Esophagus (tissue), 2 donors: ENCODE results near the gene SCGB1D1. TPM values are rescaled to one million over a fixed set of nuclear protein-coding genes. Genes with fewer than 3 reads are reported as not detected.

ENCODE experiments used
- H3K27ac ChIP-seq, 2 donors: one replicate each; pipeline ENCODE4 v1.5.1; 2013; ENCODE audit warnings: low read depth in 2 of 2, mild to moderate bottlenecking in 2 of 2, inconsistent platforms in 1 of 2, low read length in 1 of 2, moderate library complexity in 1 of 2
- H3K27me3 ChIP-seq, 2 donors: one replicate each; pipeline ENCODE4 v1.6.1; 2013; ENCODE audit warnings: low read length in 2 of 2, control low read depth in 1 of 2, mild to moderate bottlenecking in 1 of 2; ENCODE audit not compliant: insufficient read depth in 2 of 2, control insufficient read depth in 1 of 2
- H3K36me3 ChIP-seq, 2 donors: one replicate each; pipeline ENCODE4 v1.6.1; 2013; ENCODE audit warnings: low read length in 1 of 2; ENCODE audit not compliant: control insufficient read depth in 2 of 2, insufficient read depth in 2 of 2
- H3K4me1 ChIP-seq, 2 donors: one replicate each; pipeline ENCODE4 v1.6.1; 2013; ENCODE audit warnings: low read length in 1 of 2; ENCODE audit not compliant: control insufficient read depth in 2 of 2, insufficient read depth in 2 of 2
- H3K4me3 ChIP-seq, 2 donors: one replicate each; pipeline ENCODE4 v1.5.1; 2013; ENCODE audit warnings: low read length in 2 of 2, mild to moderate bottlenecking in 2 of 2, low read depth in 1 of 2, moderate library complexity in 1 of 2
- H3K9me3 ChIP-seq, 2 donors: one replicate each; pipeline ENCODE4 v1.6.1; 2013; ENCODE audit warnings: mild to moderate bottlenecking in 2 of 2, low read depth in 1 of 2, low read length in 1 of 2, moderate library complexity in 1 of 2; ENCODE audit not compliant: control insufficient read depth in 2 of 2, insufficient read depth in 1 of 2
- WGBS, 2 donors: extraction: QIAGEN DNeasy Blood & Tissue Kit; methylation state at CpG; one replicate each; pipeline ENCODE4 v1.1.7; 2013; 5-methylcytosine and 5-hydroxymethylcytosine counted together
- polyA plus RNA-seq, 2 donors: library from polyadenylated mRNA; stranded (reverse); fragments of 200-250 nt; gene quantifications; one replicate each; pipeline ENCODE4 v1.2.3, GENCODE V29; 2013
- donor health status: healthy with polysubstance abuse.
- donor health status: Bipolar disorder and iron deficiency.

Gene SCGB1D1
- polyA plus RNA-seq, 2 donors: not detected

- Histone ChIP-seq H3K4me1 (peaks cover 8 to 14% of the 10 kb centered on the region in 2 donors), H3K27me3 (no peaks in the 10 kb centered on the region), H3K27ac (no peak overlapping the region), H3K9me3 (no peaks in the 10 kb centered on the region), H3K36me3 (peaks cover 22 to 67% of the 10 kb centered on the region in 2 donors), H3K4me3 (no peak overlapping the region)
- WGBS, 2 donors: 93 to 95% methylated on average over 27 to 36 of the region's 36 CpGs
Measured at GRCh38 chr11:62146476-62147200, 43.4 kb upstream of the SCGB1D1 start.

- H3K27ac ChIP-seq: no peak overlapping the region
- 95% methylated on average over 12 of the region's 12 CpGs for WGBS, 2 donors
- peaks cover 30 to 66% of the 10 kb centered on the region in 2 donors for H3K36me3 ChIP-seq
- peaks cover 10 to 14% of the 10 kb centered on the region in 2 donors for H3K4me1 ChIP-seq
- H3K4me3 ChIP-seq: no peak overlapping the region
- no peaks in the 10 kb centered on the region for H3K27me3 ChIP-seq
- no peaks in the 10 kb centered on the region for H3K9me3 ChIP-seq
Measured at GRCh38 chr11:62147545-62147944, 42.5 kb upstream of the SCGB1D1 start.

- Histone ChIP-seq H3K27me3 (no peaks in the 10 kb centered on the region), H3K4me3 (no peak overlapping the region), H3K27ac (peak overlapping the region in 1 of 2 donors; percentile 24), H3K9me3 (no peaks in the 10 kb centered on the region), H3K36me3 (peaks cover 30 to 64% of the 10 kb centered on the region in 2 donors), H3K4me1 (peaks cover 6 to 10% of the 10 kb centered on the region in 2 donors)
- WGBS, 2 donors: 78 to 86% methylated on average over 9 to 10 of the region's 10 CpGs
Measured at GRCh38 chr11:62148271-62148980, 41.6 kb upstream of the SCGB1D1 start.

DNA sequence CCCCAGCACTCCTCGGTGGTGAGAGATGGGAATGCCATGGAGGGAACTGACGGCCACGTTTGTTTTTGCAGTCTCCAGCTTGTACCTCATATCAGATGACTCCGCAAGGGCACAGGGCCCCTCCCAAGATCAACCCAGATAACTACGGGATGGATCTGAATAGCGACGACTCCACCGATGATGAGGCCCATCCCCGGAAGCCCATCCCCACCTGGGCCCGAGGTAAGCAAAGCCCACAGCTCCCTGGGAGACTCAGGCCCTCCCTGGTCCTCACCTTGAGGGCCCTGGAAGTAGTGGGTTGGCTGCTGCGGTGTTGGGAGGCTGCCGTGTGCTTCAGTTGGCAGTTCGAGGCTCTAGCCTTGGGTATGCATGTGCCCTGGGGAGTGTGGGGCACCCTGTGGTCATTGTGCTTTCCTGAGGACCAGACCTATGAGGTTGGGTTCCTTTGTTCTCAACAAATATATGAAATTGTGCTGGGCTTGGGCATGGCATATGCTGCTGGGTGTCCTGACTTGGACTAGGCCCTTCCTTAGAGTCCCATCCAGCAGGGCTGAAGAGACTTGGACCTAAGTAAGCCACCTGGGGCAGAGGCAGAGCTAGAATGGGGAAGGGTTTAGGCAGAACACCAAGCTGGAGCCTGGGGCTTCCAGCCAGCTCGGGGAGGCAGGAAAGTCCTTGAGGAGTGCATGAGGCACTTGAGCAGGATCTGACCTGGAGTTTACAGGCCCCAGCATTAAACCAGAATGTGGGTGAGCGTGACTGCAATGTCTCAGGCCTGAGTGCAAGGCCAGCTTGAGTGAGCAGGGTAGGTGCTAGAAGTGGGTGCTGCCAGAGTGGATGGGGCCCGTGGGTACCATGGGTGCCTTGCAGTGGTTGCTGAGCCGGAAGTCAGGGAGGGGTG is 39.8 kb upstream of the SCGB1D1 start:
- H3K36me3 ChIP-seq: peaks cover 27 to 54% of the 10 kb centered on the region in 2 donors
- peaks cover 0 to 8% of the 10 kb centered on the region in 2 donors for H3K4me1 ChIP-seq
- H3K9me3 ChIP-seq: no peaks in the 10 kb centered on the region
- H3K27ac ChIP-seq: no peak overlapping the region
- H3K27me3 ChIP-seq: no peaks in the 10 kb centered on the region
- H3K4me3 ChIP-seq: no peak overlapping the region
- WGBS, 2 donors: 89 to 92% methylated on average over 17 of the region's 17 CpGs

GRCh38 chr11:62150887-62151736 is 38.9 kb upstream of the SCGB1D1 start:
- peaks cover 22 to 45% of the 10 kb centered on the region in 2 donors for H3K36me3 ChIP-seq
- H3K27ac ChIP-seq: no peak overlapping the region
- H3K4me1 ChIP-seq: peaks cover 0 to 8% of the 10 kb centered on the region in 2 donors
- 85 to 87% methylated on average over 10 of the region's 10 CpGs for WGBS, 2 donors
- no peaks in the 10 kb centered on the region for H3K9me3 ChIP-seq
- no peak overlapping the region for H3K4me3 ChIP-seq
- no peaks in the 10 kb centered on the region for H3K27me3 ChIP-seq

DNA sequence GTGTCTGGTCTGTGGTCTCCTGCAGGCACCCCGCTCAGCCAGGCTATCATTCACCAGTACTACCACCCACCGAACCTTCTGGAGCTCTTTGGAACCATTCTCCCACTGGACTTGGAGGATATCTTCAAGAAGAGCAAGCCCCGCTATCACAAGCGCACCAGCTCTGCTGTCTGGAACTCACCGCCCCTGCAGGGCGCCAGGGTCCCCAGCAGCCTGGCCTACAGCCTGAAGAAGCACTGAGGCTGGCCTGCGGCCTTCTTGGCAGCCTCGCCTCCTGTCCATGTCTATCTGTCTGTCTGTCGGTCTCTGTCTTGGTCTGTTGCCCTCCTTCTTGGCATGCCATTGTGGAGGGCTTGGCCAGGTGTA is 38.3 kb upstream of the SCGB1D1 start:
- H3K9me3 ChIP-seq: no peaks in the 10 kb centered on the region
- H3K36me3 ChIP-seq: peaks cover 19 to 39% of the 10 kb centered on the region in 2 donors
- no peak overlapping the region for H3K4me3 ChIP-seq
- no peak overlapping the region for H3K27ac ChIP-seq
- H3K4me1 ChIP-seq: peaks cover 0 to 8% of the 10 kb centered on the region in 2 donors
- WGBS, 2 donors: 94 to 95% methylated on average over 8 to 9 of the region's 9 CpGs
- no peaks in the 10 kb centered on the region for H3K27me3 ChIP-seq

GRCh38 chr11:62152245-62153086 is 37.5 kb upstream of the SCGB1D1 start:
- H3K9me3 ChIP-seq: no peaks in the 10 kb centered on the region
- peaks cover 12 to 32% of the 10 kb centered on the region in 2 donors for H3K36me3 ChIP-seq
- peaks cover 0 to 8% of the 10 kb centered on the region in 2 donors for H3K4me1 ChIP-seq
- no peak overlapping the region for H3K27ac ChIP-seq
- 89 to 94% methylated on average over 14 of the region's 14 CpGs for WGBS, 2 donors
- no peaks in the 10 kb centered on the region for H3K27me3 ChIP-seq
- no peak overlapping the region for H3K4me3 ChIP-seq

- H3K4me3 ChIP-seq: no peak overlapping the region
- WGBS, 2 donors: 77 to 81% methylated on average over 2 of the region's 2 CpGs
- no peak overlapping the region for H3K27ac ChIP-seq
- no peaks in the 10 kb centered on the region for H3K27me3 ChIP-seq
- H3K9me3 ChIP-seq: no peaks in the 10 kb centered on the region
- H3K4me1 ChIP-seq: peaks cover 0 to 8% of the 10 kb centered on the region in 2 donors
- H3K36me3 ChIP-seq: peaks cover 12 to 29% of the 10 kb centered on the region in 2 donors
Measured at GRCh38 chr11:62153087-62153395, 37.0 kb upstream of the SCGB1D1 start.
